ENCODE measurements around the gene YIPF1. TPM values are rescaled to one million over a fixed set of nuclear protein-coding genes. Genes with fewer than 3 reads are reported as not detected.
A peak's percentile ranks its signal among the peaks of the same experiment; 100 is the strongest.

The YIPF1 gene
- total and polyA plus RNA-seq, 2 experiments from 2014 or later, result 14.4 to 29.7 TPM

- no peak overlapping the region for H3K27ac ChIP-seq
- no peaks in the 10 kb centered on the region for H3K4me1 ChIP-seq (ENCODE audit: low read depth)
- H3K36me3 ChIP-seq, result no peaks in the 10 kb centered on the region
- no peaks in the 10 kb centered on the region for H3K9me3 ChIP-seq (ENCODE audit: low read depth)
- no peaks in the 10 kb centered on the region for H3K27me3 ChIP-seq
- no peak for TF ChIP-seq CTCF (IDR thresholded peaks at IDR 0.05; ENCODE audit: low read depth, low read length)
- no peak for DNase-seq (ENCODE audit: low read depth in 1 of 2, low spot score in 1 of 2)
- no peak overlapping the region for H3K4me3 ChIP-seq
Measured at GRCh38 chr1:53913352-53914033, 23.9 kb upstream of the YIPF1 start.

DNA sequence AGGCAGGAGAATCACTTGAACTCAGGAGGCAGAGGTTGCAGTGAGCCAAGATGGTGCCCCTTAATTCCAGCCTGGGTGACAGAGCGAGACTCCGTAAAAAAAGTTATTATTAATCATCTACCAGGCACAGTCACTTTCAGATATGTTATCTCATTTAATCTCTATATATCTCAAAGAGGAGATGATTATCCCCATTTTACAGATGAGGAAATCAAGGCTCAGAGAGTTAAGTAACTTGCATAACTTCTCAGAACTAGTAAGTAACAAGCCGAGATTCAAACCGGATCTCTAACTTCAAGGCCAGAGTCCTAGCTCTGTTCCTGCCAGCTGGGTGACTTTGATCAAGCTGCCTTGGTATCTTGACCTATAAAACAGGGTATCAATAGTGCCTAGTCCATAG, 21.8 kb upstream of the YIPF1 start:
- no peaks in the 10 kb centered on the region for H3K4me1 ChIP-seq (ENCODE audit: low read depth)

DNA sequence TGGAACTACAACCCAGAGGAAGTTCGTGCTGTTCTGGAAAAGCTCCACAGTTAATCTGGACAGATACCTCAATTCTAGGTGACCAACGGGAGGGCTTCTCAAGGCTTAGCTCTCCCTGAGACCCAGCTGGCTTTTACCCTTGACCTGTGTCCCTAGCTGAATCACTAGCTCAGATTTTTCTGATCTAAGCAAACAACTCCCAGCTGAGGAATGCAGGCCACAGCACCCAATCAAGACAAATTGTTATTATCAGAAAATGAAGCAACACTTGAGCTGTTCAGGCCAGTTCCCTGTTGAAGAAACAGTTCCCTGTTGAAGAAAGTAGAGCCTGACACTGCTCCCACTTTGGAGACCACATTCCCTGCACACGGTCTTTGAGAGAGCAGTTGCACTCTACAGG, 20.3 kb upstream of the YIPF1 start:
- Histone ChIP-seq H3K4me1 (ENCODE audit: low read depth) (no peaks in the 10 kb centered on the region), H3K4me3 (no peak overlapping the region), H3K9me3 (ENCODE audit: low read depth) (no peaks in the 10 kb centered on the region), H3K27me3 (no peaks in the 10 kb centered on the region), H3K27ac (no peak overlapping the region), H3K36me3 (no peaks in the 10 kb centered on the region)
- DNase-seq (ENCODE audit: low read depth in 1 of 2, low spot score in 1 of 2), result peak; percentile 8 to 41
- no peak for TF ChIP-seq CTCF (IDR thresholded peaks at IDR 0.05; ENCODE audit: low read depth, low read length)

More for the DNA sequence above, 21.8 kb upstream of the YIPF1 start:
- H3K4me3 ChIP-seq, result no peak overlapping the region
- no peak for TF ChIP-seq CTCF (IDR thresholded peaks at IDR 0.05; ENCODE audit: low read depth, low read length)
- H3K27ac ChIP-seq, result no peak overlapping the region
- no peak for DNase-seq (ENCODE audit: low read depth in 1 of 2, low spot score in 1 of 2)
- H3K27me3 ChIP-seq, result no peaks in the 10 kb centered on the region
- no peaks in the 10 kb centered on the region for H3K36me3 ChIP-seq
- no peaks in the 10 kb centered on the region for H3K9me3 ChIP-seq (ENCODE audit: low read depth)

GRCh38 chr1:53906121-53906520, 16.5 kb upstream of the YIPF1 start:
- no peak for TF ChIP-seq CTCF (IDR thresholded peaks at IDR 0.05; ENCODE audit: low read depth, low read length)
- H3K4me3 ChIP-seq, result no peak overlapping the region
- no peak for DNase-seq (ENCODE audit: low read depth in 1 of 2, low spot score in 1 of 2)
- no peaks in the 10 kb centered on the region for H3K4me1 ChIP-seq (ENCODE audit: low read depth)
- H3K9me3 ChIP-seq (ENCODE audit: low read depth), result no peaks in the 10 kb centered on the region
- H3K27me3 ChIP-seq, result no peaks in the 10 kb centered on the region
- no peak overlapping the region for H3K27ac ChIP-seq
- no peaks in the 10 kb centered on the region for H3K36me3 ChIP-seq

GRCh38 chr1:53905509-53905908, 15.9 kb upstream of the YIPF1 start:
- Histone ChIP-seq H3K27me3 (no peaks in the 10 kb centered on the region), H3K9me3 (ENCODE audit: low read depth) (no peaks in the 10 kb centered on the region), H3K27ac (no peak overlapping the region), H3K36me3 (no peaks in the 10 kb centered on the region), H3K4me3 (no peak overlapping the region), H3K4me1 (ENCODE audit: low read depth) (no peaks in the 10 kb centered on the region)
- DNase-seq (ENCODE audit: low read depth in 1 of 2, low spot score in 1 of 2), result no peak
- no peak for TF ChIP-seq CTCF (IDR thresholded peaks at IDR 0.05; ENCODE audit: low read depth, low read length)
